GM12874 (cell line): ENCODE data around the gene RFT1.

Source experiments
- CTCF ChIP-seq: IDR thresholded peaks from 2 replicates; pipeline ENCODE4 v1.5.1; 2011; ENCODE audit warnings: low read depth, mild to moderate bottlenecking, control low read depth, low read length, moderate library complexity; ENCODE audit not compliant: insufficient read depth

RFT1 gene

GRCh38 chr3:53139906-53140846 is 9.9 kb upstream of the RFT1 start:
- no peak for TF ChIP-seq CTCF

DNA sequence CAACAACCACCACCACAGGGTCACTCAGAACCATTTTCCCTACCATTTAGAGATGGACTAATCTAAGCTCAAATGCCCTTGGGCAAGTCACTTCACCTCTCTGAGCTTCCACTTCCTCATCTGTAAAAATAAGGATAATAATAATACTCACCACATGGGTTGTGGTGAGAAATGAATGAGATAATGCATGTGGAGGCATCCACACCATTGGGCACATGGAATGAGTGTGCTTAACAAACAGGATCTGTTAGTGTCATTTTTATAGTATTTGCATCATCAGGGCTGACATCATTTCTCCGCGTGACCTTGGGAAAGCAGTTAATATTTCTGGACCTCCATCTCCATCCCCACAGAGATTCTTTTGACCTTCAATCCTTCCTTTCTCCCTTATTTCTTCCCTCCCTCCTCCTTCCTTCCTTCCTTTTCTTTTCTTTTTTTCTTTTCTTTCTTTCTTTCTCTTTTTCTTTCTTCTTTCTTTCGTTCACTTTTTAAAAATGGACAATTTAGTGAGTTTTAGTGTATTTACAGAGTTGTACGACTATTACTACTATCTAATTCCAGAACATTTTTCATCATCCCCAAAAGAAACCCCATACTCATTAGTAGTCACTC is 7.7 kb upstream of the RFT1 start:
- no peak for TF ChIP-seq CTCF

DNA sequence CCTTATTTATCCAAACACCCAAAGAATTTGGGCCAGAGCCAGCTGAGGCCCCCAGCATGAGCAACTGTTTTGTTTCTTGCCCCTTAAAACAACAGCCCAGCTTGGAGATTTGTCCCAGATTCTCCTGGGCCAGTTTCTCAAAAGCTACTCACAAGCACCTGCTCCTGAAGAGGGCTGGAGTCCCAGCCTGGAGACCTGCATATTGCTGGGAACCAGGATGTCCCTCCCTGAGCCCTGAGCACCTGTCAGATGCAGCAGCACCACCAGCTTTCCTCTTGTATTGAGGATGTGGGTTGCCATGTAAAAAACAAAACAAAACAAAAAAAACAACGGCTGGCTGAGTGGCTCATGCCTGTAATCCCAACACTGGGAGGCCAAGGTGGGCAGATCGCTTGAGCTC is 7.0 kb upstream of the RFT1 start:
- no peak for TF ChIP-seq CTCF

GRCh38 chr3:53134631-53135232 is 4.5 kb upstream of the RFT1 start:
- peak; percentile 93 for TF ChIP-seq CTCF

- no peak for TF ChIP-seq CTCF
Measured at GRCh38 chr3:53132347-53132746, 2.1 kb upstream of the RFT1 start.

- TF ChIP-seq CTCF, result no peak
Measured at GRCh38 chr3:53131096-53131495, 861 bp upstream of the RFT1 start.

- no peak for TF ChIP-seq CTCF
Measured at GRCh38 chr3:53129344-53129743, 891 bp downstream of the RFT1 start.
